Common myeloid progenitor, CD34-positive (primary cell): ENCODE data around the gene C11orf91.

Experiments used
- CTCF ChIA-PET: fragments of 350-600 bp; sonication (Branson Sonifier 250); formaldehyde crosslinking; loops from one replicate; lab custom pipeline; 2021; ENCODE audit warnings: antibody characterized with exemption; lab: Charles Lee
- POLR2A ChIA-PET: fragments of 350-600 bp; sonication (Branson Sonifier 250); formaldehyde crosslinking; loops from one replicate; lab custom pipeline; 2021; ENCODE audit warnings: antibody characterized with exemption; lab: Charles Lee
- DNase-seq, 3 donors: peaks; one replicate each; pipeline versions ENCODE4 v3.0.0 to v3.0.0-alpha.2; 2013
- H3K27ac ChIP-seq, 2 experiments: 1 replicate in 1 of 2; 2 replicates in 1 of 2; pipeline ENCODE4 v1.7.0; 2013; ENCODE audit warnings: inconsistent platforms in 2 of 2, low read length in 2 of 2, mild to moderate bottlenecking in 2 of 2, low read depth in 1 of 2, moderate library complexity in 1 of 2; ENCODE audit not compliant: severe bottlenecking in 2 of 2, insufficient read depth in 1 of 2, poor library complexity in 1 of 2
- H3K27me3 ChIP-seq, 5 experiments: replicated peaks in 2 of 5; 1 replicate in 3 of 5; 2 replicates in 2 of 5; pipeline versions ENCODE4 v1.6.1 to v1.7.0; 2013; ENCODE audit warnings: low read length in 4 of 5, mild to moderate bottlenecking in 2 of 5, moderate library complexity in 2 of 5, inconsistent platforms in 1 of 5; ENCODE audit not compliant: insufficient read depth in 5 of 5, control insufficient read depth in 4 of 5
- H3K36me3 ChIP-seq, 4 experiments: 1 replicate in 2 of 4; 2 replicates in 2 of 4; pipeline versions ENCODE4 v1.6.1 to v1.7.0; 2013; ENCODE audit warnings: low read length in 3 of 4, control low read depth in 1 of 4, mild to moderate bottlenecking in 1 of 4; ENCODE audit not compliant: control insufficient read depth in 4 of 4, insufficient read depth in 4 of 4
- H3K4me1 ChIP-seq, 4 experiments: 1 replicate in 3 of 4; 2 replicates in 1 of 4; pipeline versions ENCODE4 v1.6.1 to v1.7.1; 2013; ENCODE audit warnings: low read length in 3 of 4, mild to moderate bottlenecking in 3 of 4, control low read depth in 1 of 4, inconsistent platforms in 1 of 4, moderate library complexity in 1 of 4; ENCODE audit not compliant: control insufficient read depth in 4 of 4, insufficient read depth in 4 of 4; ENCODE audit errors: control extremely low read depth in 1 of 4
- H3K4me3 ChIP-seq, 7 experiments: 1 replicate in 4 of 7; 2 replicates in 3 of 7; pipeline versions ENCODE4 v1.5.1 to v1.7.0; 2013; ENCODE audit warnings: mild to moderate bottlenecking in 7 of 7, low read length in 6 of 7, moderate library complexity in 6 of 7, inconsistent platforms in 2 of 7, low read depth in 2 of 7, control low read depth in 1 of 7; ENCODE audit not compliant: insufficient read depth in 4 of 7, control insufficient read depth in 1 of 7; ENCODE audit errors: extremely low read depth in 1 of 7
- H3K9me3 ChIP-seq, 5 experiments: 1 replicate in 4 of 5; 2 replicates in 1 of 5; pipeline versions ENCODE4 v1.6.1 to v1.7.1; 2013; ENCODE audit warnings: low read length in 4 of 5, mild to moderate bottlenecking in 2 of 5, inconsistent platforms in 1 of 5, low read depth in 1 of 5, moderate library complexity in 1 of 5; ENCODE audit not compliant: control insufficient read depth in 4 of 5, insufficient read depth in 2 of 5; ENCODE audit errors: control extremely low read depth in 1 of 5
- WGBS: methylation state at CpG from one replicate; pipeline ENCODE4 v1.1.5; 2013; ENCODE audit not compliant: insufficient coverage; 5-methylcytosine and 5-hydroxymethylcytosine counted together

C11orf91 gene

GRCh38 chr11:33700063-33700501 lies 544 bp downstream of the C11orf91 start:
- POLR2A ChIA-PET: no interaction called here
- Histone ChIP-seq H3K4me3 (peak overlapping the region in 2 of 7 experiments; percentile 71 to 79), H3K36me3 (peaks cover 0 to 3% (median under 1%) of the 10 kb centered on the region in 4 experiments), H3K27me3 (peaks cover 0 to 5% (median 3%) of the 10 kb centered on the region in 5 experiments), H3K9me3 (no peaks in the 10 kb centered on the region), H3K4me1 (peaks cover 10 to 29% (median 23%) of the 10 kb centered on the region in 4 experiments), H3K27ac (no peak overlapping the region)
- 54% methylated on average over 16 of the region's 25 CpGs for WGBS
- no peak for DNase-seq
- CTCF ChIA-PET: interaction anchor here (1.4 kb wide), 1 partner anchor 42 kb away, joined by 5 read pairs; no protein-coding TSS in a partner anchor

GRCh38 chr11:33699515-33700062 lies 1.0 kb downstream of the C11orf91 start:
- WGBS: 79% methylated on average over 9 of the region's 12 CpGs
- DNase-seq: no peak
- Histone ChIP-seq H3K4me3 (peak overlapping the region in 1 of 7 experiments; percentile 79), H3K27ac (no peak overlapping the region), H3K36me3 (no peaks in the 10 kb centered on the region), H3K27me3 (peaks cover 0 to 5% (median 3%) of the 10 kb centered on the region in 5 experiments), H3K9me3 (no peaks in the 10 kb centered on the region), H3K4me1 (peaks cover 10 to 29% (median 23%) of the 10 kb centered on the region in 4 experiments)
- CTCF ChIA-PET: interaction anchor here (1.4 kb wide), 1 partner anchor 43 kb away, joined by 5 read pairs; no protein-coding TSS in a partner anchor
- POLR2A ChIA-PET: no interaction called here

DNA sequence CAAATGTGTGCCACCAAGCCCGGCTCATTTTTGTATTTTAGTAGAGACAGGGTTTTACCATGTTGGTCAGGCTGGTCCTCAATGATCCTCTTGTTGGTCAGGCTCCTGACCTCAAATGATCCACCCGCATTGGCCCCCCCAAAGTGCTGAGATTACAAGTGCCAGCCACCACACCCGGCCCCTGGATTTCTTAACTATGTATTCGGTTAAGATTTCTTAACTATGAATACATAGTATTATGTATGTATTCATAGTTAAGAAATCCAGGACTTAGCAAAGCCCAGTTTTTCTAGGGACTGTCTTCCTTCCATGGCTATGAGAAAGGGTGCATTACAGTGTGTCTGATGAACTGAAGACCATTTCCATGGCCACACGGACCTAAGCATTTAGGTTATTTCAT lies 1.7 kb downstream of the C11orf91 start:
- no peak overlapping the region for H3K4me3 ChIP-seq
- ChIA-PET CTCF (interaction anchor here (1.4 kb wide), 1 partner anchor 44 kb away, joined by 5 read pairs; no protein-coding TSS in a partner anchor), POLR2A (no interaction called here)
- H3K4me1 ChIP-seq: peaks cover 10 to 29% (median 23%) of the 10 kb centered on the region in 4 experiments
- H3K9me3 ChIP-seq: no peaks in the 10 kb centered on the region
- DNase-seq: no peak
- WGBS: 100% methylated on average over 2 of the region's 5 CpGs
- H3K27ac ChIP-seq: no peak overlapping the region
- no peaks in the 10 kb centered on the region for H3K36me3 ChIP-seq
- peaks cover 0 to 5% (median 3%) of the 10 kb centered on the region in 5 experiments for H3K27me3 ChIP-seq

- 100% methylated on average over 2 of the region's 3 CpGs for WGBS
- Histone ChIP-seq H3K9me3 (no peaks in the 10 kb centered on the region), H3K27ac (no peak overlapping the region), H3K4me3 (no peak overlapping the region), H3K27me3 (peaks cover 0 to 5% (median 3%) of the 10 kb centered on the region in 5 experiments), H3K36me3 (no peaks in the 10 kb centered on the region), H3K4me1 (peaks cover 10 to 29% (median 23%) of the 10 kb centered on the region in 4 experiments)
- ChIA-PET CTCF (interaction anchor here (0.6 to 1.2 kb wide), 2 partner anchors 45 to 70 kb away, joined by 3 read pairs; no protein-coding TSS in a partner anchor), POLR2A (interaction anchor here (0.8 kb wide), 1 partner anchor 1787 kb away, joined by 4 read pairs; no protein-coding TSS in a partner anchor)
- DNase-seq: no peak
Observed at GRCh38 chr11:33697997-33698396, 2.6 kb downstream of the C11orf91 start.

- H3K27me3 ChIP-seq: peaks cover 0 to 5% (median 3%) of the 10 kb centered on the region in 5 experiments
- no peaks in the 10 kb centered on the region for H3K9me3 ChIP-seq
- peaks cover 7 to 22% (median 19%) of the 10 kb centered on the region in 4 experiments for H3K4me1 ChIP-seq
- H3K27ac ChIP-seq: no peak overlapping the region
- ChIA-PET CTCF (interaction anchor here (1.2 kb wide), 1 partner anchor 45 kb away, joined by 3 read pairs; no protein-coding TSS in a partner anchor), POLR2A (no interaction called here)
- no peaks in the 10 kb centered on the region for H3K36me3 ChIP-seq
- no peak for DNase-seq
- 100% methylated on average over 3 of the region's 6 CpGs for WGBS
- H3K4me3 ChIP-seq: no peak overlapping the region
Observed at GRCh38 chr11:33696931-33697638, 3.5 kb downstream of the C11orf91 start.

- no peak overlapping the region for H3K27ac ChIP-seq
- ChIA-PET CTCF (no interaction called here), POLR2A (no interaction called here)
- H3K36me3 ChIP-seq: no peaks in the 10 kb centered on the region
- DNase-seq: peak in 2 of 3 donors; percentile 46 to 60
- WGBS: 22% methylated on average over 5 of the region's 5 CpGs
- H3K27me3 ChIP-seq: peaks cover under 1 to 5% (median 3%) of the 10 kb centered on the region in 5 experiments
- H3K4me1 ChIP-seq: peaks cover 3 to 15% (median 12%) of the 10 kb centered on the region in 4 experiments
- H3K4me3 ChIP-seq: no peak overlapping the region
- no peaks in the 10 kb centered on the region for H3K9me3 ChIP-seq
Observed at GRCh38 chr11:33696411-33696810, 4.2 kb downstream of the C11orf91 start.
